Measurements from ENCODE around the gene KLF9. TPM values are rescaled to one million over a fixed set of nuclear protein-coding genes. Genes with fewer than 3 reads are reported as not detected.

Gene KLF9
- polyA plus RNA-seq, 1 of the 3 experiments (the other 2 are of a cell fraction): 5.8 TPM

- H2AFZ ChIP-seq (ENCODE audit: low read depth): no peak overlapping the region
- peak overlapping the region in 1 of 2 experiments; percentile 82; a peak in 2 of 4 replicates for H3K27ac ChIP-seq (ENCODE audit: low read depth in 2 of 2, low read length in 1 of 2)
- peak overlapping the region; percentile 43 for H3K4me2 ChIP-seq
- H3K36me3 ChIP-seq (replicated peaks in 1 of 2; ENCODE audit: control insufficient read depth in 1 of 2, insufficient read depth in 2 of 2, low read length in 1 of 2): peaks cover 0 to 3% of the 10 kb centered on the region in 2 experiments
- ChIA-PET POLR2A (interaction anchor here (1.3 kb wide), 1 partner anchor 12 kb away, joined by 4 read pairs; no protein-coding TSS in a partner anchor), CTCF (interaction anchor here (0.8 to 1.0 kb wide), 2 partner anchors 66 to 195 kb away, joined by 3 to 5 read pairs; no protein-coding TSS in a partner anchor)
- no peak overlapping the region for H3K4me3 ChIP-seq (ENCODE audit: low read depth in 2 of 2, low read length in 1 of 2)
- WGBS (ENCODE audit: low lambda C conversion rate): 61% methylated on average over 4 of the region's 4 CpGs
- no peak for DNase-seq
- no peak for TF ChIP-seq FOSL2 (IDR thresholded peaks at IDR 0.05; ENCODE audit: borderline replicate concordance, low read depth)
- TF ChIP-seq YY1 (IDR thresholded peaks at IDR 0.05; ENCODE audit: low read depth): 0 out of 2 replicates have a peak, but pooled peaks have one; percentile 57
- TF ChIP-seq TCF12 (IDR thresholded peaks at IDR 0.05): 0 out of 2 replicates have a peak, but pooled peaks have one; percentile 5
- no peak for TF ChIP-seq ZBTB33 (IDR thresholded peaks at IDR 0.05; ENCODE audit: borderline replicate concordance, low read depth)
- no peaks in the 10 kb centered on the region for H3K27me3 ChIP-seq (ENCODE audit: insufficient read depth)
- no peaks in the 10 kb centered on the region for H3K9me2 ChIP-seq
- peak overlapping the region; percentile 45; the same call in 1 of the 2 replicates for H3K9ac ChIP-seq
- H3F3A ChIP-seq (replicated peaks; ENCODE audit: insufficient read depth): peaks cover 3% of the 10 kb centered on the region
- peaks cover 15 to 37% of the 10 kb centered on the region in 2 experiments; a peak in 3 of 4 replicates for H3K4me1 ChIP-seq (ENCODE audit: control insufficient read depth in 1 of 2, insufficient read depth in 2 of 2, low read depth in 1 of 2, low read length in 1 of 2)
- no peaks in the 10 kb centered on the region for H3K9me3 ChIP-seq
- H4K20me1 ChIP-seq (ENCODE audit: insufficient read depth): peaks cover 46% of the 10 kb centered on the region; the same call in 1 of the 2 replicates
- peaks cover 75% of the 10 kb centered on the region for H3K79me2 ChIP-seq (ENCODE audit: insufficient read depth)
Observed at GRCh38 chr9:70407081-70407503, 7.4 kb downstream of the KLF9 start.

- Histone ChIP-seq H3K79me2 (ENCODE audit: insufficient read depth) (peaks cover 72% of the 10 kb centered on the region), H2AFZ (ENCODE audit: low read depth) (no peak overlapping the region), H3K4me3 (ENCODE audit: low read depth in 2 of 2, low read length in 1 of 2) (no peak overlapping the region), H3F3A (replicated peaks; ENCODE audit: insufficient read depth) (peaks cover 3% of the 10 kb centered on the region), H3K9ac (peak overlapping the region; percentile 11; the same call in 1 of the 2 replicates), H3K27me3 (ENCODE audit: insufficient read depth) (no peaks in the 10 kb centered on the region), H3K27ac (ENCODE audit: low read depth in 2 of 2, low read length in 1 of 2) (peak overlapping the region in 1 of 2 experiments; percentile 82; a peak in 2 of 4 replicates), H3K36me3 (replicated peaks in 1 of 2; ENCODE audit: control insufficient read depth in 1 of 2, insufficient read depth in 2 of 2, low read length in 1 of 2) (peaks cover 0 to 3% of the 10 kb centered on the region in 2 experiments), H3K4me1 (ENCODE audit: control insufficient read depth in 1 of 2, insufficient read depth in 2 of 2, low read depth in 1 of 2, low read length in 1 of 2) (peaks cover 9 to 37% of the 10 kb centered on the region in 2 experiments; a peak in 3 of 4 replicates), H3K4me2 (no peak overlapping the region), H3K9me2 (no peaks in the 10 kb centered on the region), H4K20me1 (ENCODE audit: insufficient read depth) (peaks cover 40% of the 10 kb centered on the region; the same call in 1 of the 2 replicates), H3K9me3 (no peaks in the 10 kb centered on the region)
- WGBS (ENCODE audit: low lambda C conversion rate): 90% methylated on average over 6 of the region's 6 CpGs
- TF ChIP-seq PBX3 (IDR thresholded peaks at IDR 0.05): no peak
- no peak for TF ChIP-seq TCF12 (IDR thresholded peaks at IDR 0.05)
- no peak for TF ChIP-seq MAX (IDR thresholded peaks at IDR 0.05; ENCODE audit: low read depth)
- no peak for TF ChIP-seq USF1 (IDR thresholded peaks at IDR 0.05; ENCODE audit: borderline replicate concordance, low read depth)
- no peak for TF ChIP-seq CHD2 (IDR thresholded peaks at IDR 0.05; ENCODE audit: low read length, partially characterized antibody)
- TF ChIP-seq MXI1 (IDR thresholded peaks at IDR 0.05; ENCODE audit: low read depth, low read length): no peak
- no peak for TF ChIP-seq TAF1 (IDR thresholded peaks at IDR 0.05; ENCODE audit: borderline replicate concordance, low read depth, low read length)
- CTCF ChIA-PET: no interaction called here
- no peak for DNase-seq
- POLR2A ChIA-PET: no interaction called here
Observed at GRCh38 chr9:70406434-70406862, 8.0 kb downstream of the KLF9 start.
